Keratinocyte (primary cell): ENCODE results near the gene C19orf12. TPM values are rescaled to one million over a fixed set of nuclear protein-coding genes. Genes with fewer than 3 reads are reported as not detected.

ENCODE experiments used
- DNase-seq: peaks from one replicate; pipeline ENCODE4 v3.0.0-alpha.2; 2011; ENCODE audit warnings: low read depth, missing footprints, low spot score
- FAIRE-seq: peaks from 2 replicates; lab custom pipeline; 2011; peaks lifted over from hg19 to GRCh38; lab: Jason Lieb, UNC
- H2AFZ ChIP-seq: 2 replicates; pipeline ENCODE4 v1.6.0; 2012; ENCODE audit warnings: low read length, control low read depth, inconsistent platforms; ENCODE audit not compliant: control insufficient read depth
- H3K27ac ChIP-seq: 2 replicates; pipeline ENCODE4 v1.5.1; 2011; ENCODE audit warnings: low read length; ENCODE audit not compliant: control insufficient read depth, insufficient read depth
- H3K27me3 ChIP-seq: 3 replicates; pipeline ENCODE4 v1.6.0; 2011; ENCODE audit warnings: low read length; ENCODE audit not compliant: control insufficient read depth, insufficient read depth; ENCODE audit errors: extremely low read depth
- H3K36me3 ChIP-seq, 2 experiments: 2 replicates in 1 of 2; 3 replicates in 1 of 2; pipeline ENCODE4 v1.5.1; 2011; ENCODE audit warnings: low read length in 2 of 2, mild to moderate bottlenecking in 1 of 2; ENCODE audit not compliant: control insufficient read depth in 2 of 2, insufficient read depth in 2 of 2; ENCODE audit errors: extremely low read depth in 1 of 2
- H3K4me1 ChIP-seq: 3 replicates; pipeline ENCODE4 v1.5.1; 2011; ENCODE audit warnings: low read length; ENCODE audit not compliant: control insufficient read depth, insufficient read depth; ENCODE audit errors: extremely low read depth
- H3K4me2 ChIP-seq: 3 replicates; pipeline ENCODE4 v1.6.0; 2011; ENCODE audit warnings: low read depth, low read length; ENCODE audit not compliant: control insufficient read depth, insufficient read depth; ENCODE audit errors: extremely low read depth
- H3K4me3 ChIP-seq, 3 experiments: fragments of 200-600 bp in 1 of 3; sonication (generic) in 1 of 3; 2 replicates in 2 of 3; 3 replicates in 1 of 3; pipeline ENCODE4 v1.5.1; 2011 to 2016; ENCODE audit warnings: low read length in 3 of 3, mild to moderate bottlenecking in 3 of 3, control low read depth in 2 of 3, inconsistent platforms in 1 of 3, low read depth in 1 of 3, mixed read lengths in 1 of 3, mixed run types in 1 of 3, moderate library complexity in 1 of 3; ENCODE audit not compliant: control insufficient read depth in 2 of 3, insufficient read depth in 2 of 3; ENCODE audit errors: extremely low read depth in 1 of 3
- H3K79me2 ChIP-seq: 2 replicates; pipeline ENCODE4 v1.6.0; 2012; ENCODE audit warnings: low read length; ENCODE audit not compliant: control insufficient read depth, insufficient read depth
- H3K9ac ChIP-seq: 3 replicates; pipeline ENCODE4 v1.6.0; 2011; ENCODE audit warnings: low read length; ENCODE audit not compliant: control insufficient read depth, insufficient read depth; ENCODE audit errors: extremely low read depth
- H3K9me1 ChIP-seq: 3 replicates; pipeline ENCODE4 v1.6.0; 2011; ENCODE audit warnings: low read length; ENCODE audit not compliant: control insufficient read depth, insufficient read depth; ENCODE audit errors: extremely low read depth
- H3K9me3 ChIP-seq: 2 replicates; pipeline ENCODE4 v1.5.1; 2012; ENCODE audit warnings: low read depth, low read length; ENCODE audit not compliant: control insufficient read depth
- H4K20me1 ChIP-seq: 3 replicates; pipeline ENCODE4 v1.6.0; 2011; ENCODE audit warnings: low read length; ENCODE audit not compliant: control insufficient read depth, insufficient read depth; ENCODE audit errors: extremely low read depth
- CTCF ChIP-seq, 3 experiments: IDR thresholded peaks in 1 of 3; conservative IDR thresholded peaks in 1 of 3; optimal IDR thresholded peaks in 1 of 3; 2 replicates in 2 of 3; 3 replicates in 1 of 3; pipeline versions ENCODE3 to v1.5.1; 2011; ENCODE audit warnings: low read length in 3 of 3, mild to moderate bottlenecking in 3 of 3, moderate library complexity in 2 of 3, control low read depth in 1 of 3, inconsistent platforms in 1 of 3; ENCODE audit not compliant: insufficient read depth in 2 of 3; ENCODE audit errors: extremely low read depth in 1 of 3
- EZH2 ChIP-seq: IDR thresholded peaks from one replicate; pipeline ENCODE4 v1.6.1; 2012; ENCODE audit warnings: inconsistent platforms, mild to moderate bottlenecking, low read length, moderate library complexity
- dilution Hi-C: fragments of 300-500 bp; cut with MboI; formaldehyde crosslinking; loops from one replicate; pipeline ENCODE4 v1.7.0; 2020; ENCODE audit warnings: low sequenced_read_pairs; ENCODE audit not compliant: extremely low pct_ligation_motif_present
- polyA plus RNA-seq, 5 experiments: library from polyadenylated mRNA; depleted of rRNA in 3 of 5; stranded (reverse) in 3 of 5; stranded (forward) in 1 of 5; unstranded in 1 of 5; fragments of >200 nt; gene quantifications; 1 replicate in 1 of 5; 2 replicates in 3 of 5; 3 replicates in 1 of 5; pipeline versions ENCODE4 v1.2.1 to v1.2.3, GENCODE V29; 2011 to 2012; ENCODE audit warnings: missing spikeins in 2 of 5, low read depth in 1 of 5, low replicate concordance in 1 of 5

The C19orf12 gene
- polyA plus RNA-seq, 1 donor (not counting 4 experiments of a cell fraction or from before 2014, with no cell fraction given): 12.3 TPM

GRCh38 chr19:29717051-29717450 lies 2.0 kb upstream of the C19orf12 start:
- peaks cover 9% of the 10 kb centered on the region for H3K4me1 ChIP-seq
- H3K4me2 ChIP-seq: no peak overlapping the region
- H3K27me3 ChIP-seq: no peaks in the 10 kb centered on the region
- DNase-seq (no peak), FAIRE-seq (no peak)
- H3K36me3 ChIP-seq: peaks cover 0 to 5% of the 10 kb centered on the region in 2 experiments
- dilution Hi-C loops: loop anchor here (10.0 kb wide), 1 partner anchor 112 kb away; the partner anchor contains the start of gene POP4
- no peak overlapping the region for H3K4me3 ChIP-seq
- H4K20me1 ChIP-seq: no peaks in the 10 kb centered on the region
- TF ChIP-seq EZH2 (no peak), CTCF (optimal IDR thresholded peaks at IDR 0.05 in 1 of 3, IDR thresholded peaks at IDR 0.05 in 1 of 3, conservative IDR thresholded peaks at IDR 0.05 in 1 of 3; ENCODE audit: extremely low read depth in 1 of 3, insufficient read depth in 2 of 3, low read length in 3 of 3) (no peak)
- H3K9me3 ChIP-seq: no peaks in the 10 kb centered on the region
- H3K9me1 ChIP-seq: no peaks in the 10 kb centered on the region
- H3K79me2 ChIP-seq: peaks cover 4% of the 10 kb centered on the region
- no peak overlapping the region for H3K27ac ChIP-seq
- no peak overlapping the region for H2AFZ ChIP-seq
- no peak overlapping the region for H3K9ac ChIP-seq

GRCh38 chr19:29715701-29716581 lies 880 bp upstream of the C19orf12 start:
- H4K20me1 ChIP-seq: no peaks in the 10 kb centered on the region
- H3K4me1 ChIP-seq: peaks cover 9% of the 10 kb centered on the region
- no peak for TF ChIP-seq CTCF (optimal IDR thresholded peaks at IDR 0.05 in 1 of 3, IDR thresholded peaks at IDR 0.05 in 1 of 3, conservative IDR thresholded peaks at IDR 0.05 in 1 of 3; ENCODE audit: extremely low read depth in 1 of 3, insufficient read depth in 2 of 3, low read length in 3 of 3)
- TF ChIP-seq EZH2: no peak
- peak overlapping the region; percentile 66 to 77 (median 71) for H3K4me3 ChIP-seq
- H3K36me3 ChIP-seq: peaks cover 0 to 5% of the 10 kb centered on the region in 2 experiments
- H3K79me2 ChIP-seq: peaks cover 4% of the 10 kb centered on the region
- peak overlapping the region; percentile 55 for H3K4me2 ChIP-seq
- H3K27ac ChIP-seq: peak overlapping the region; percentile 66
- dilution Hi-C loops: loop anchor here (10.0 kb wide), 1 partner anchor 111 kb away; the partner anchor contains the start of gene POP4
- no peaks in the 10 kb centered on the region for H3K27me3 ChIP-seq
- no peaks in the 10 kb centered on the region for H3K9me1 ChIP-seq
- no peaks in the 10 kb centered on the region for H3K9me3 ChIP-seq
- peak overlapping the region; percentile 81 for H3K9ac ChIP-seq
- peak overlapping the region; percentile 41 for H2AFZ ChIP-seq
- FAIRE-seq: no peak
- no peak for DNase-seq
